WTC11 (cell line): ENCODE data around the gene SOWAHA. TPM values are rescaled to one million over a fixed set of nuclear protein-coding genes. Genes with fewer than 3 reads are reported as not detected.
A peak's percentile ranks its signal among the peaks of the same experiment; 100 is the strongest.

ENCODE experiments used
- ATAC-seq: fragments of 200-7000 bp; cut with Tn5 transposase; 2 replicates; pipeline ENCODE4 v1.10.0; 2021; ENCODE audit warnings: mild to moderate bottlenecking, moderate library complexity
- CTCF ChIA-PET: fragments of 300-600 bp; sonication (Branson Sonifier 250); formaldehyde crosslinking; loops from one replicate; lab custom pipeline; 2021; ENCODE audit warnings: antibody characterized with exemption; lab: Charles Lee
- POLR2A ChIA-PET: fragments of 350-600 bp; sonication (Branson Sonifier 250); formaldehyde crosslinking; loops from one replicate; lab custom pipeline; 2021; ENCODE audit warnings: antibody characterized with exemption; lab: Charles Lee
- DNase-seq: peaks from one replicate; pipeline ENCODE4 v3.0.0; 2021; ENCODE audit warnings: low spot score
- H3K27ac Mint-ChIP-seq: 2 replicates; pipeline ENCODE4 v1.8.0; 2021; ENCODE audit warnings: mixed read lengths
- H3K27me3 Mint-ChIP-seq: 2 replicates; pipeline ENCODE4 v1.8.0; 2021; ENCODE audit warnings: low read depth, mild to moderate bottlenecking, moderate library complexity, mixed read lengths
- H3K36me3 Mint-ChIP-seq: 2 replicates; pipeline ENCODE4 v1.8.0; 2021; ENCODE audit warnings: mixed read lengths
- H3K4me1 Mint-ChIP-seq: 2 replicates; pipeline ENCODE4 v1.8.0; 2022; ENCODE audit warnings: mixed read lengths
- H3K4me3 Mint-ChIP-seq: 2 replicates; pipeline ENCODE4 v1.8.0; 2021; ENCODE audit warnings: mild to moderate bottlenecking, moderate library complexity, mixed read lengths
- H3K9me3 Mint-ChIP-seq: 2 replicates; pipeline ENCODE4 v1.8.0; 2021; ENCODE audit warnings: mixed read lengths
- ATF3 ChIP-seq: sonication (generic); formaldehyde crosslinking; conservative IDR thresholded peaks from 2 replicates; pipeline ENCODE4 v1.8.1; 2022; ENCODE audit warnings: mild to moderate bottlenecking, missing genetic modification reagents
- ELF4 ChIP-seq: sonication (generic); formaldehyde crosslinking; IDR thresholded peaks from 2 replicates; pipeline ENCODE4 v1.8.1; 2022; ENCODE audit warnings: low read depth, mild to moderate bottlenecking, moderate library complexity, missing genetic modification reagents
- EMX1 ChIP-seq: fragments of 250-450 bp; sonication (Bioruptor Pico); IDR thresholded peaks from 2 replicates; pipeline ENCODE4 v1.8.0; 2021; ENCODE audit warnings: mild to moderate bottlenecking
- ETV6 ChIP-seq: sonication (generic); formaldehyde crosslinking; IDR thresholded peaks from 2 replicates; pipeline ENCODE4 v1.8.1; 2022; ENCODE audit warnings: mild to moderate bottlenecking, missing genetic modification reagents
- FOXJ3 ChIP-seq: sonication (generic); formaldehyde crosslinking; IDR thresholded peaks from 2 replicates; pipeline ENCODE4 v1.9.0; 2021; ENCODE audit warnings: missing genetic modification reagents, mild to moderate bottlenecking, borderline replicate concordance
- FOXK1 ChIP-seq: sonication (generic); formaldehyde crosslinking; IDR thresholded peaks from 2 replicates; pipeline ENCODE4 v1.8.0; 2022; ENCODE audit warnings: mild to moderate bottlenecking, moderate library complexity, missing genetic modification reagents
- FOXP4 ChIP-seq: sonication (generic); formaldehyde crosslinking; IDR thresholded peaks from 2 replicates; pipeline ENCODE4 v1.8.0; 2022; ENCODE audit warnings: mild to moderate bottlenecking, missing genetic modification reagents
- MYBL2 ChIP-seq: sonication (generic); formaldehyde crosslinking; IDR thresholded peaks from 2 replicates; pipeline ENCODE4 v1.8.1; 2023; ENCODE audit warnings: mild to moderate bottlenecking, moderate library complexity, missing genetic modification reagents
- NR2C2 ChIP-seq: sonication (generic); formaldehyde crosslinking; IDR thresholded peaks from 2 replicates; pipeline ENCODE4 v1.8.0; 2022; ENCODE audit warnings: mild to moderate bottlenecking, missing genetic modification reagents
- RORB ChIP-seq: fragments of 250-450 bp; sonication (Bioruptor Pico); IDR thresholded peaks from 2 replicates; pipeline ENCODE4 v1.9.0; 2021; ENCODE audit warnings: mild to moderate bottlenecking
- SMAD3 ChIP-seq: sonication (generic); formaldehyde crosslinking; IDR thresholded peaks from 2 replicates; pipeline ENCODE4 v1.8.0; 2022; ENCODE audit warnings: missing genetic modification reagents, mild to moderate bottlenecking, borderline replicate concordance
- SMAD4 ChIP-seq: sonication (generic); formaldehyde crosslinking; IDR thresholded peaks from 2 replicates; pipeline ENCODE4 v1.8.0; 2022; ENCODE audit warnings: mild to moderate bottlenecking, missing genetic modification reagents
- ZNF512 ChIP-seq: sonication (generic); formaldehyde crosslinking; IDR thresholded peaks from 2 replicates; pipeline ENCODE4 v1.8.1; 2022; ENCODE audit warnings: missing genetic modification reagents, borderline replicate concordance
- total RNA-seq: library from RNA; stranded (reverse); gene quantifications from 3 replicates; pipeline ENCODE4 v1.2.3, GENCODE V29; 2021
- TF ChIP-seq, protein P1 (sequence below): sonication (generic); formaldehyde crosslinking; IDR thresholded peaks from 2 replicates; pipeline ENCODE4 v1.8.1; 2023; ENCODE audit warnings: mild to moderate bottlenecking, missing genetic modification reagents
- TF ChIP-seq, protein P2 (sequence below): sonication (generic); formaldehyde crosslinking; IDR thresholded peaks from 2 replicates; pipeline ENCODE4 v1.8.1; 2022; ENCODE audit warnings: mild to moderate bottlenecking, missing genetic modification reagents, moderate library complexity, borderline replicate concordance
- TF ChIP-seq, protein P3 (sequence below): fragments of 250-450 bp; sonication (Bioruptor Pico); IDR thresholded peaks from 2 replicates; pipeline ENCODE4 v2.1.2; 2022; ENCODE audit warnings: mild to moderate bottlenecking, moderate library complexity
- TF ChIP-seq, protein P4 (sequence below): sonication (generic); formaldehyde crosslinking; IDR thresholded peaks from 2 replicates; pipeline ENCODE4 v1.8.1; 2022; ENCODE audit warnings: low read depth, missing genetic modification reagents, borderline replicate concordance
- TF ChIP-seq, protein P5 (sequence below): sonication (generic); formaldehyde crosslinking; IDR thresholded peaks from 2 replicates; pipeline ENCODE4 v1.8.0; 2022; ENCODE audit warnings: missing genetic modification reagents

Gene SOWAHA
- total RNA-seq, 1 experiment from 2014 or later = 0.11 TPM

GRCh38 chr5:132821350-132821749 lies 8.2 kb downstream of the SOWAHA start (continued):
- TF ChIP-seq, protein P1, sequence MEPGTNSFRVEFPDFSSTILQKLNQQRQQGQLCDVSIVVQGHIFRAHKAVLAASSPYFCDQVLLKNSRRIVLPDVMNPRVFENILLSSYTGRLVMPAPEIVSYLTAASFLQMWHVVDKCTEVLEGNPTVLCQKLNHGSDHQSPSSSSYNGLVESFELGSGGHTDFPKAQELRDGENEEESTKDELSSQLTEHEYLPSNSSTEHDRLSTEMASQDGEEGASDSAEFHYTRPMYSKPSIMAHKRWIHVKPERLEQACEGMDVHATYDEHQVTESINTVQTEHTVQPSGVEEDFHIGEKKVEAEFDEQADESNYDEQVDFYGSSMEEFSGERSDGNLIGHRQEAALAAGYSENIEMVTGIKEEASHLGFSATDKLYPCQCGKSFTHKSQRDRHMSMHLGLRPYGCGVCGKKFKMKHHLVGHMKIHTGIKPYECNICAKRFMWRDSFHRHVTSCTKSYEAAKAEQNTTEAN (CRISPR knock-in tag) = no peak
- TF ChIP-seq EMX1 = no peak
- no peak for TF ChIP-seq MYBL2
- TF ChIP-seq, protein P2, sequence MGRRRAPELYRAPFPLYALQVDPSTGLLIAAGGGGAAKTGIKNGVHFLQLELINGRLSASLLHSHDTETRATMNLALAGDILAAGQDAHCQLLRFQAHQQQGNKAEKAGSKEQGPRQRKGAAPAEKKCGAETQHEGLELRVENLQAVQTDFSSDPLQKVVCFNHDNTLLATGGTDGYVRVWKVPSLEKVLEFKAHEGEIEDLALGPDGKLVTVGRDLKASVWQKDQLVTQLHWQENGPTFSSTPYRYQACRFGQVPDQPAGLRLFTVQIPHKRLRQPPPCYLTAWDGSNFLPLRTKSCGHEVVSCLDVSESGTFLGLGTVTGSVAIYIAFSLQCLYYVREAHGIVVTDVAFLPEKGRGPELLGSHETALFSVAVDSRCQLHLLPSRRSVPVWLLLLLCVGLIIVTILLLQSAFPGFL = no peak
- no peak for TF ChIP-seq ETV6 (CRISPR knock-in tag)
- no peak for TF ChIP-seq FOXP4 (CRISPR knock-in tag)
- TF ChIP-seq ATF3 (CRISPR knock-in tag) = no peak

GRCh38 chr5:132821791-132822190 lies 8.7 kb downstream of the SOWAHA start:
- Mint-ChIP-seq H3K9me3 (no peaks in the 10 kb centered on the region), H3K4me1 (peaks cover 21% of the 10 kb centered on the region), H3K36me3 (no peaks in the 10 kb centered on the region), H3K27me3 (peaks cover 61% of the 10 kb centered on the region), H3K4me3 (no peak overlapping the region), H3K27ac (no peak overlapping the region)
- TF ChIP-seq ELF4 (CRISPR knock-in tag) (no peak), RORB (CRISPR knock-in tag) (no peak), MYBL2 (no peak), NR2C2 (CRISPR knock-in tag) (no peak)
- TF ChIP-seq, protein P3, sequence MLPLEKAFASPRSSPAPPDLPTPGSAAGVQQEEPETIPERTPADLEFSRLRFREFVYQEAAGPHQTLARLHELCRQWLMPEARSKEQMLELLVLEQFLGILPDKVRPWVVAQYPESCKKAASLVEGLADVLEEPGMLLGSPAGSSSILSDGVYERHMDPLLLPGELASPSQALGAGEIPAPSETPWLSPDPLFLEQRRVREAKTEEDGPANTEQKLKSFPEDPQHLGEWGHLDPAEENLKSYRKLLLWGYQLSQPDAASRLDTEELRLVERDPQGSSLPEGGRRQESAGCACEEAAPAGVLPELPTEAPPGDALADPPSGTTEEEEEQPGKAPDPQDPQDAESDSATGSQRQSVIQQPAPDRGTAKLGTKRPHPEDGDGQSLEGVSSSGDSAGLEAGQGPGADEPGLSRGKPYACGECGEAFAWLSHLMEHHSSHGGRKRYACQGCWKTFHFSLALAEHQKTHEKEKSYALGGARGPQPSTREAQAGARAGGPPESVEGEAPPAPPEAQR (CRISPR knock-in tag) = no peak
- TF ChIP-seq, protein P4, sequence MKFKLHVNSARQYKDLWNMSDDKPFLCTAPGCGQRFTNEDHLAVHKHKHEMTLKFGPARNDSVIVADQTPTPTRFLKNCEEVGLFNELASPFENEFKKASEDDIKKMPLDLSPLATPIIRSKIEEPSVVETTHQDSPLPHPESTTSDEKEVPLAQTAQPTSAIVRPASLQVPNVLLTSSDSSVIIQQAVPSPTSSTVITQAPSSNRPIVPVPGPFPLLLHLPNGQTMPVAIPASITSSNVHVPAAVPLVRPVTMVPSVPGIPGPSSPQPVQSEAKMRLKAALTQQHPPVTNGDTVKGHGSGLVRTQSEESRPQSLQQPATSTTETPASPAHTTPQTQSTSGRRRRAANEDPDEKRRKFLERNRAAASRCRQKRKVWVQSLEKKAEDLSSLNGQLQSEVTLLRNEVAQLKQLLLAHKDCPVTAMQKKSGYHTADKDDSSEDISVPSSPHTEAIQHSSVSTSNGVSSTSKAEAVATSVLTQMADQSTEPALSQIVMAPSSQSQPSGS (CRISPR knock-in tag) = no peak
- POLR2A ChIA-PET = no interaction called here
- CTCF ChIA-PET = interaction anchor here (1.6 to 5.3 kb wide), 7 partner anchors 8 to 295 kb away, joined by 3 to 101 read pairs (median 19); partner anchors contain the start of gene SOWAHA
- no peak for ATAC-seq
- DNase-seq = no peak

DNA sequence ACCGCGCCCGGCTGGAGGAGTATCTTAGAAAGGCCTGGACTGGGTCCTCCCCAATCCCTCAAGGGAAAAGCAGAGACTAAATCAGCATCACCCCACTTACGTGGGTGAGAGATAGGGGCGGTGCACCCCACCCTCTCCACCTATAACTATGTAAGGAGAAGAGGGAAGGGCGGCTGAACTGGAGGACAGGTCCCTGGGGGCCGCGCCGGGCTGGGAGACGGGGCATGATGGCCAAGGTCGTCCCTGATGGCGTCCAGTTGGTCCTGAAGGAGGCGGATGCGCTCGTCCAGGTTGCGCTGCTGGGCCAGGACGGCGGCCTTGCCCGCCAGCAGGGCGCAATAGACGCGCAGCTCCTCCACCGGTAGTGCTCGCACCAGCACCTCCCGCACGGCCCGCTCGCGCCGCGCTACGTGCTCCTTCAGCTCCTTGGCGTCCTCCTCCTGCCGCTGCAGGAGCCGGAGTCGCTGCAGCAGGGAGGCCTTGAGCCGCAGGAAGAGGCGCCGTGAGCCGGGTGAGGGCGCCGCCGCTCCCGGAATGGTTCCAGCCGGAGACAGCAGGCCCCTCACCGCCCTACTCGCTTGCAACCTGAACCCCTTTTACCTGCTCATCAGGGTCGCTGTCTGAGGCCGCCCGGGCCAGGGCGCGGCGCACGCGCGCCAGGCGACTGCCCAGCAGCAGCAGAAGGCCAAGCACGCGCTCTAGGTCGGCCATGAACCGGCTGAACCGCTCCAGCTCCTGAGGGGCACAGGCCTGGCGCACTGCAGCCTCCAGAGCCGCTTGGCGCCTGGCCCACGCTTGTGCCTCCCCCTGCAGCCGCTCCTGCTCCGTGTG lies 9.8 kb downstream of the SOWAHA start:
- Mint-ChIP-seq H3K9me3 (no peaks in the 10 kb centered on the region), H3K4me3 (peak overlapping the region; percentile 45), H3K36me3 (no peaks in the 10 kb centered on the region), H3K27me3 (peaks cover 64% of the 10 kb centered on the region), H3K27ac (no peak overlapping the region), H3K4me1 (peaks cover 21% of the 10 kb centered on the region)
- ATAC-seq (peak; percentile 66), DNase-seq (peak; percentile 87)
- CTCF ChIA-PET = interaction anchor here (0.7 to 3.1 kb wide), 22 partner anchors 9 to 550 kb away, joined by 3 to 42 read pairs (median 4); partner anchors contain the start of genes CCNI2, GDF9, IL13 and KIF3A
- POLR2A ChIA-PET = interaction anchor here (0.5 to 1.7 kb wide), 7 partner anchors 9 to 333 kb away, joined by 3 to 7 read pairs (median 5); partner anchors contain the start of genes HSPA4 and SOWAHA
- TF ChIP-seq SMAD4 (CRISPR knock-in tag) (no peak), SMAD3 (CRISPR knock-in tag) (peak; percentile 76; the same call in 1 of the 2 replicates), ZNF512 (CRISPR knock-in tag) (0 out of 2 replicates have a peak, but pooled peaks have one; percentile 35), FOXK1 (CRISPR knock-in tag) (peak; percentile 87; the same call in 1 of the 2 replicates), RORB (CRISPR knock-in tag) (no peak), FOXJ3 (CRISPR knock-in tag) (no peak)
- TF ChIP-seq, protein P5, sequence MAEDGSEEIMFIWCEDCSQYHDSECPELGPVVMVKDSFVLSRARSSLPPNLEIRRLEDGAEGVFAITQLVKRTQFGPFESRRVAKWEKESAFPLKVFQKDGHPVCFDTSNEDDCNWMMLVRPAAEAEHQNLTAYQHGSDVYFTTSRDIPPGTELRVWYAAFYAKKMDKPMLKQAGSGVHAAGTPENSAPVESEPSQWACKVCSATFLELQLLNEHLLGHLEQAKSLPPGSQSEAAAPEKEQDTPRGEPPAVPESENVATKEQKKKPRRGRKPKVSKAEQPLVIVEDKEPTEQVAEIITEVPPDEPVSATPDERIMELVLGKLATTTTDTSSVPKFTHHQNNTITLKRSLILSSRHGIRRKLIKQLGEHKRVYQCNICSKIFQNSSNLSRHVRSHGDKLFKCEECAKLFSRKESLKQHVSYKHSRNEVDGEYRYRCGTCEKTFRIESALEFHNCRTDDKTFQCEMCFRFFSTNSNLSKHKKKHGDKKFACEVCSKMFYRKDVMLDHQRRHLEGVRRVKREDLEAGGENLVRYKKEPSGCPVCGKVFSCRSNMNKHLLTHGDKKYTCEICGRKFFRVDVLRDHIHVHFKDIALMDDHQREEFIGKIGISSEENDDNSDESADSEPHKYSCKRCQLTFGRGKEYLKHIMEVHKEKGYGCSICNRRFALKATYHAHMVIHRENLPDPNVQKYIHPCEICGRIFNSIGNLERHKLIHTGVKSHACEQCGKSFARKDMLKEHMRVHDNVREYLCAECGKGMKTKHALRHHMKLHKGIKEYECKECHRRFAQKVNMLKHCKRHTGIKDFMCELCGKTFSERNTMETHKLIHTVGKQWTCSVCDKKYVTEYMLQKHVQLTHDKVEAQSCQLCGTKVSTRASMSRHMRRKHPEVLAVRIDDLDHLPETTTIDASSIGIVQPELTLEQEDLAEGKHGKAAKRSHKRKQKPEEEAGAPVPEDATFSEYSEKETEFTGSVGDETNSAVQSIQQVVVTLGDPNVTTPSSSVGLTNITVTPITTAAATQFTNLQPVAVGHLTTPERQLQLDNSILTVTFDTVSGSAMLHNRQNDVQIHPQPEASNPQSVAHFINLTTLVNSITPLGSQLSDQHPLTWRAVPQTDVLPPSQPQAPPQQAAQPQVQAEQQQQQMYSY (CRISPR knock-in tag) = 0 out of 2 replicates have a peak, but pooled peaks have one; percentile 36
